IMR-90 (cell line): ENCODE results near the gene COL15A1. TPM values are rescaled to one million over a fixed set of nuclear protein-coding genes. Genes with fewer than 3 reads are reported as not detected.

Source experiments
- ATAC-seq: fragments of 200-7000 bp; cut with Tn5 transposase; 2 replicates; pipeline ENCODE4 v1.9.1; 2020; ENCODE audit warnings: low read depth, mild to moderate bottlenecking, moderate library complexity
- BruUV-seq: library from RNA; stranded (reverse); fragments of 400-500 nt; replicated peaks from 2 replicates; lab custom pipeline; 2021; lab: Mats Ljungman, UMichigan
- CTCF ChIA-PET: fragments of 300-600 bp; formaldehyde crosslinking; extraction: SDS; loops from one replicate; lab custom pipeline; 2021; ENCODE audit warnings: antibody characterized with exemption; lab: Yijun Ruan, JAX
- POLR2A ChIA-PET: fragments of 300-600 bp; sonication (Branson Sonifier 250); formaldehyde crosslinking; loops from one replicate; lab custom pipeline; 2022; ENCODE audit warnings: antibody characterized with exemption; ENCODE audit not compliant: unreplicated experiment; lab: Charles Lee
- DNase-seq: peaks from one replicate; pipeline ENCODE4 v3.0.0; 2013
- H2AFZ ChIP-seq: replicated peaks from 2 replicates; pipeline ENCODE3; 2013; ENCODE audit warnings: low read length, mild to moderate bottlenecking; ENCODE audit not compliant: poor library complexity
- H2AK5ac ChIP-seq: 2 replicates; pipeline ENCODE4 v1.6.1; 2013; ENCODE audit warnings: low read depth, low read length, inconsistent platforms
- H2AK9ac ChIP-seq: replicated peaks from 2 replicates; pipeline ENCODE3; 2013; ENCODE audit warnings: mild to moderate bottlenecking, low read depth, low read length, moderate library complexity; ENCODE audit not compliant: poor library complexity
- H2BK120ac ChIP-seq: 2 replicates; pipeline ENCODE4 v1.6.1; 2013; ENCODE audit warnings: low read depth, low read length, inconsistent platforms
- H2BK15ac ChIP-seq: 3 replicates; pipeline ENCODE4 v1.6.1; 2013; ENCODE audit warnings: low read depth, low read length, inconsistent platforms
- H2BK20ac ChIP-seq: 2 replicates; pipeline ENCODE4 v1.6.1; 2013; ENCODE audit warnings: low read depth, mild to moderate bottlenecking, inconsistent platforms, low read length, moderate library complexity
- H2BK5ac ChIP-seq: 2 replicates; pipeline ENCODE4 v1.6.1; 2013; ENCODE audit warnings: mild to moderate bottlenecking, low read depth, low read length, inconsistent platforms; ENCODE audit not compliant: poor library complexity, severe bottlenecking
- H3K14ac ChIP-seq: replicated peaks from 2 replicates; pipeline ENCODE4 v1.6.1; 2013; ENCODE audit warnings: low read depth, low read length, inconsistent platforms
- H3K18ac ChIP-seq: 2 replicates; pipeline ENCODE4 v1.6.1; 2013; ENCODE audit warnings: low read depth, low read length, control low read depth
- H3K23ac ChIP-seq: 2 replicates; pipeline ENCODE4 v1.6.1; 2013; ENCODE audit warnings: low read depth, low read length, inconsistent platforms
- H3K27ac ChIP-seq: 2 replicates; pipeline ENCODE4 v1.5.1; 2013; ENCODE audit warnings: mild to moderate bottlenecking, control low read depth, low read length; ENCODE audit not compliant: insufficient read depth
- H3K27me3 ChIP-seq: 2 replicates; pipeline ENCODE4 v1.6.1; 2013; ENCODE audit warnings: low read length; ENCODE audit not compliant: control insufficient read depth, insufficient read depth
- H3K36me3 ChIP-seq: 2 replicates; pipeline ENCODE4 v1.6.1; 2013; ENCODE audit warnings: low read length, mixed read lengths; ENCODE audit not compliant: control insufficient read depth, insufficient read depth
- H3K4ac ChIP-seq: 2 replicates; pipeline ENCODE4 v1.6.1; 2013; ENCODE audit warnings: low read depth, low read length, inconsistent platforms
- H3K4me1 ChIP-seq: 2 replicates; pipeline ENCODE4 v1.6.1; 2013; ENCODE audit warnings: low read length, mixed read lengths; ENCODE audit not compliant: control insufficient read depth, insufficient read depth
- H3K4me2 ChIP-seq: 2 replicates; pipeline ENCODE4 v1.6.1; 2013; ENCODE audit warnings: low read depth, mild to moderate bottlenecking, control low read depth, low read length, moderate library complexity
- H3K4me3 ChIP-seq: 2 replicates; pipeline ENCODE4 v1.5.1; 2013; ENCODE audit warnings: low read depth, mild to moderate bottlenecking, control low read depth, low read length, moderate library complexity; ENCODE audit not compliant: insufficient read depth
- H3K56ac ChIP-seq: 2 replicates; pipeline ENCODE4 v1.6.1; 2013; ENCODE audit warnings: low read length, inconsistent platforms; ENCODE audit not compliant: insufficient read depth; ENCODE audit errors: extremely low read depth
- H3K79me1 ChIP-seq, 2 experiments: 2 replicates each; pipeline ENCODE4 v1.6.1; 2013; ENCODE audit warnings: low read length in 2 of 2, inconsistent platforms in 1 of 2, low read depth in 1 of 2
- H3K9ac ChIP-seq: 2 replicates; pipeline ENCODE4 v1.6.1; 2013; ENCODE audit warnings: low read depth, low read length, control low read depth
- H3K9me1 ChIP-seq: 2 replicates; pipeline ENCODE4 v1.6.1; 2013; ENCODE audit warnings: low read length, inconsistent platforms; ENCODE audit not compliant: insufficient read depth
- H3K9me3 ChIP-seq: 2 replicates; pipeline ENCODE4 v1.6.1; 2013; ENCODE audit warnings: low read length; ENCODE audit not compliant: control insufficient read depth, insufficient read depth
- H4K20me1 ChIP-seq: 2 replicates; pipeline ENCODE4 v1.6.1; 2013; ENCODE audit warnings: low read length, inconsistent platforms; ENCODE audit not compliant: insufficient read depth
- H4K5ac ChIP-seq: 2 replicates; pipeline ENCODE4 v1.6.1; 2013; ENCODE audit warnings: mild to moderate bottlenecking, low read depth, low read length, control low read depth
- H4K8ac ChIP-seq, 2 experiments: 2 replicates each; pipeline ENCODE4 v1.6.1; 2013; ENCODE audit warnings: low read depth in 2 of 2, low read length in 2 of 2, control low read depth in 1 of 2, inconsistent platforms in 1 of 2
- H4K91ac ChIP-seq: 2 replicates; pipeline ENCODE4 v1.6.1; 2013; ENCODE audit warnings: low read depth, low read length, inconsistent platforms; ENCODE audit not compliant: insufficient read depth
- BHLHE40 ChIP-seq: fragments of 150-350 bp; IDR thresholded peaks from 2 replicates; pipeline ENCODE4 v1.6.1; 2016; ENCODE audit warnings: mild to moderate bottlenecking, low read depth, low read length
- CEBPB ChIP-seq: IDR thresholded peaks from 2 replicates; pipeline ENCODE4 v1.6.1; 2012; ENCODE audit warnings: low read depth, low read length, improper control_type of control experiment
- CHD1 ChIP-seq: IDR thresholded peaks from 2 replicates; pipeline ENCODE4 v1.6.1; 2012; ENCODE audit warnings: low read depth, low read length, improper control_type of control experiment
- CTCF ChIP-seq: conservative IDR thresholded peaks from 2 replicates; pipeline ENCODE4 v1.5.1; 2012; ENCODE audit warnings: mild to moderate bottlenecking, low read depth, low read length, improper control_type of control experiment
- ELK1 ChIP-seq: fragments of 150-350 bp; IDR thresholded peaks from 2 replicates; pipeline ENCODE4 v1.6.1; 2016; ENCODE audit warnings: low read depth, mild to moderate bottlenecking, low read length, moderate library complexity, borderline replicate concordance
- FOS ChIP-seq: fragments of 150-350 bp; IDR thresholded peaks from 2 replicates; pipeline ENCODE4 v1.6.1; 2016; ENCODE audit warnings: low read depth, low read length
- MAFK ChIP-seq: IDR thresholded peaks from 2 replicates; pipeline ENCODE4 v1.6.1; 2012; ENCODE audit warnings: low read depth, low read length, improper control_type of control experiment
- MAZ ChIP-seq: IDR thresholded peaks from 2 replicates; pipeline ENCODE4 v1.6.1; 2012; ENCODE audit warnings: low read depth, mild to moderate bottlenecking, low read length, improper control_type of control experiment, moderate library complexity, borderline replicate concordance
- MXI1 ChIP-seq: IDR thresholded peaks from 2 replicates; pipeline ENCODE4 v1.6.1; 2012; ENCODE audit warnings: low read depth, mild to moderate bottlenecking, low read length, moderate library complexity, borderline replicate concordance
- NFE2L2 ChIP-seq: fragments of 150-350 bp; IDR thresholded peaks from 2 replicates; pipeline ENCODE4 v1.6.1; 2016; ENCODE audit warnings: low read depth, mild to moderate bottlenecking, low read length
- POLR2A ChIP-seq: IDR thresholded peaks from 2 replicates; pipeline ENCODE4 v1.6.1; 2012; ENCODE audit warnings: mild to moderate bottlenecking, low read depth, low read length
- RAD21 ChIP-seq: IDR thresholded peaks from 2 replicates; pipeline ENCODE4 v1.6.1; 2012; ENCODE audit warnings: low read length, improper control_type of control experiment
- RCOR1 ChIP-seq: IDR thresholded peaks from 2 replicates; pipeline ENCODE4 v1.6.1; 2012; ENCODE audit warnings: mild to moderate bottlenecking, low read length, improper control_type of control experiment; ENCODE audit not compliant: insufficient replicate concordance
- RFX5 ChIP-seq: IDR thresholded peaks from 2 replicates; pipeline ENCODE4 v1.8.0; 2012; ENCODE audit warnings: low read depth, mild to moderate bottlenecking, low read length, moderate library complexity
- SMC3 ChIP-seq: fragments of 150-350 bp; IDR thresholded peaks from 2 replicates; pipeline ENCODE4 v1.6.1; 2016; ENCODE audit warnings: low read depth, mild to moderate bottlenecking, antibody characterized with exemption, low read length, moderate library complexity
- USF2 ChIP-seq: fragments of 150-350 bp; IDR thresholded peaks from 2 replicates; pipeline ENCODE4 v1.6.1; 2017; ENCODE audit warnings: mild to moderate bottlenecking, antibody characterized with exemption, low read length, low read depth
- WGBS, 2 experiments: methylation state at CpG; one replicate each; pipeline versions ENCODE4 v1.1.5 to v1.1.7; 2013; ENCODE audit warnings: missing lambda C conversion rate in 2 of 2; ENCODE audit not compliant: insufficient read length in 1 of 2; ENCODE audit errors: extremely low coverage in 2 of 2; 5-methylcytosine and 5-hydroxymethylcytosine counted together
- dilution Hi-C: fragments of 300-500 bp; cut with HindIII; formaldehyde crosslinking; loops from one replicate; pipeline ENCODE4 v1.14.3; 2018; ENCODE audit warnings: low sequenced_read_pairs; ENCODE audit not compliant: unreplicated experiment
- in situ Hi-C: fragments of 300-500 bp; cut with MboI; formaldehyde crosslinking; loops from 3 replicates; pipeline ENCODE4 v1.14.3; 2019; ENCODE audit warnings: low sequenced_read_pairs, inconsistent platforms, mixed read lengths
- intact Hi-C: fragments of 100-400 bp; cut with micrococcal nuclease; formaldehyde crosslinking; loops from 2 replicates; pipeline ENCODE4 v1.10.0; 2022
- polyA plus RNA-seq, 3 experiments: library from polyadenylated mRNA; depleted of rRNA; stranded (reverse); fragments of >200 nt; gene quantifications; 2 replicates each; pipeline ENCODE4 v1.2.3, GENCODE V29; 2012; ENCODE audit warnings: low replicate concordance in 1 of 3
- total RNA-seq: library from RNA; depleted of rRNA; stranded (reverse); fragments of >200 nt; gene quantifications from 2 replicates; pipeline ENCODE4 v1.2.3, GENCODE V29; 2012

Gene COL15A1
- total and polyA plus RNA-seq, 2 of the 4 experiments (the other 2 are of a cell fraction): 2.2 to 3.7 TPM

- DNase-seq (no peak), ATAC-seq (no peak)
- H2AK5ac ChIP-seq: peak overlapping the region; percentile 42; the same call in 1 of the 2 replicates
- H3K79me1 ChIP-seq: no peaks in the 10 kb centered on the region
- H3K4me1 ChIP-seq: peaks cover 11% of the 10 kb centered on the region
- H3K27me3 ChIP-seq: no peaks in the 10 kb centered on the region
- H3K14ac ChIP-seq: no peak overlapping the region
- WGBS, 2 experiments: no CpG with 5 or more reads among the region's 3 CpGs
- peak overlapping the region; percentile 27; the same call in 1 of the 2 replicates for H2BK20ac ChIP-seq
- H3K18ac ChIP-seq: no peak overlapping the region
- H2BK15ac ChIP-seq: peak overlapping the region; percentile 88; the same call in 1 of the 3 replicates
- in situ Hi-C loops (no loop called here), intact Hi-C loops (no loop called here), dilution Hi-C loops (no loop called here)
- no peak overlapping the region for H3K56ac ChIP-seq
- H3K9me1 ChIP-seq: peaks cover 5% of the 10 kb centered on the region
- H3K4me2 ChIP-seq: no peak overlapping the region
- no peak overlapping the region for H3K9ac ChIP-seq
- H4K5ac ChIP-seq: no peak overlapping the region; the same call in 1 of the 2 replicates
- H3K4me3 ChIP-seq: no peak overlapping the region
- no peak overlapping the region for H2AK9ac ChIP-seq
- H4K91ac ChIP-seq: peak overlapping the region; percentile 36; the same call in 1 of the 2 replicates
- no peaks in the 10 kb centered on the region for H3K36me3 ChIP-seq
- H2BK120ac ChIP-seq: peak overlapping the region; percentile 77
- no peak overlapping the region for H2BK5ac ChIP-seq
- no TSS peak for BruUV-seq
- no peak overlapping the region for H3K27ac ChIP-seq
- H3K9me3 ChIP-seq: peaks cover 4% of the 10 kb centered on the region; the same call in 1 of the 2 replicates
- TF ChIP-seq MXI1: no peak
- TF ChIP-seq BHLHE40: no peak
- TF ChIP-seq CTCF: no peak
- TF ChIP-seq NFE2L2: no peak
- no peak for TF ChIP-seq RCOR1
- TF ChIP-seq CHD1: no peak
- TF ChIP-seq RAD21: no peak
- TF ChIP-seq FOS: no peak
- TF ChIP-seq RFX5: no peak
- TF ChIP-seq MAZ: no peak
- TF ChIP-seq USF2: no peak
- no peak for TF ChIP-seq MAFK
- TF ChIP-seq ELK1: no peak
- TF ChIP-seq SMC3: no peak
- no peak for TF ChIP-seq CEBPB
- TF ChIP-seq POLR2A: no peak
- H3K4ac ChIP-seq: peak overlapping the region; percentile 52; the same call in 1 of the 2 replicates
- no peaks in the 10 kb centered on the region for H4K20me1 ChIP-seq
- H2AFZ ChIP-seq: no peak overlapping the region
- CTCF ChIA-PET: no interaction called here
- POLR2A ChIA-PET: no interaction called here
- no peak overlapping the region for H3K23ac ChIP-seq
- H4K8ac ChIP-seq: no peak overlapping the region
These were observed 48.9 kb upstream of the COL15A1 start for GRCh38 chr9:98894761-98895160.
